Lower leg skin (tissue), 3 donors: ENCODE results near the gene FETUB.

Experiments
- CTCF ChIP-seq, 3 donors: fragments of 450-650 bp; IDR thresholded peaks; one replicate each; pipeline ENCODE4 v1.5.1; 2016; ENCODE audit warnings: antibody characterized with exemption in 3 of 3, mild to moderate bottlenecking in 3 of 3, moderate library complexity in 2 of 3
- POLR2A ChIP-seq, 2 donors: fragments of 450-650 bp; IDR thresholded peaks; one replicate each; pipeline ENCODE4 v1.6.1; 2016 to 2017; ENCODE audit warnings: antibody characterized with exemption in 2 of 2, mild to moderate bottlenecking in 1 of 2, moderate library complexity in 1 of 2

- no peak for TF ChIP-seq CTCF (IDR thresholded peaks at IDR 0.05)
- TF ChIP-seq POLR2A (IDR thresholded peaks at IDR 0.05), result no peak
These were observed 14.6 kb upstream of the FETUB start for GRCh38 chr3:186625600-186626042.
